GM23338 (cell line): ENCODE measurements around the gene ICOS. TPM values are rescaled to one million over a fixed set of nuclear protein-coding genes. Genes with fewer than 3 reads are reported as not detected.
"Not testable (repeated sequence)": the region's sequence is repeated elsewhere in the genome, so short reads cannot be mapped to it uniquely, and the experiment has no call there.

Source experiments
- ATAC-seq: fragments of 200-7000 bp; cut with Tn5 transposase; 3 replicates; pipeline ENCODE4 v1.9.1; 2020
- DNase-seq: peaks from one replicate; pipeline ENCODE4 v3.0.0-alpha.2; 2015; ENCODE audit warnings: low spot score
- H2AFZ ChIP-seq: fragments of 200-600 bp; sonication (generic); 2 replicates; pipeline ENCODE4 v1.8.0; 2016; ENCODE audit warnings: antibody characterized with exemption, mild to moderate bottlenecking, moderate library complexity
- H3F3A ChIP-seq: fragments of 200-600 bp; sonication (generic); replicated peaks from 2 replicates; pipeline ENCODE4 v1.8.0; 2017; ENCODE audit warnings: antibody characterized with exemption, mixed run types, low read depth
- H3K27ac ChIP-seq: fragments of 200-600 bp; sonication (generic); 2 replicates; pipeline ENCODE4 v1.6.1; 2016; ENCODE audit warnings: low read depth
- H3K27me3 ChIP-seq: fragments of 200-600 bp; sonication (generic); 2 replicates; pipeline ENCODE4 v1.8.0; 2016; ENCODE audit warnings: mild to moderate bottlenecking, mixed run types, moderate library complexity; ENCODE audit not compliant: insufficient read depth
- H3K36me3 ChIP-seq: fragments of 200-600 bp; sonication (generic); 2 replicates; pipeline ENCODE4 v1.8.0; 2016; ENCODE audit warnings: mild to moderate bottlenecking; ENCODE audit not compliant: insufficient read depth
- H3K4me1 ChIP-seq: fragments of 200-600 bp; sonication (generic); 2 replicates; pipeline ENCODE4 v1.8.0; 2016; ENCODE audit warnings: mild to moderate bottlenecking, moderate library complexity; ENCODE audit not compliant: insufficient read depth
- H3K4me2 ChIP-seq: fragments of 200-600 bp; sonication (generic); 2 replicates; pipeline ENCODE4 v1.7.1; 2017; ENCODE audit warnings: mixed run types
- H3K4me3 ChIP-seq: fragments of 200-600 bp; sonication (generic); 2 replicates; pipeline ENCODE4 v1.6.1; 2016; ENCODE audit warnings: mixed run types
- H3K79me2 ChIP-seq: fragments of 200-600 bp; sonication (generic); replicated peaks from 2 replicates; pipeline ENCODE4 v1.8.0; 2017; ENCODE audit warnings: mild to moderate bottlenecking; ENCODE audit not compliant: insufficient read depth
- H3K9me2 ChIP-seq: fragments of 200-600 bp; sonication (generic); 2 replicates; pipeline ENCODE4 v1.8.0; 2017; ENCODE audit not compliant: insufficient read depth
- H4K20me1 ChIP-seq: fragments of 200-600 bp; sonication (generic); replicated peaks from 2 replicates; pipeline ENCODE4 v1.8.0; 2017; ENCODE audit warnings: mild to moderate bottlenecking; ENCODE audit not compliant: insufficient read depth
- H3K27ac Mint-ChIP-seq: 2 replicates; pipeline ENCODE4 v1.8.0; 2020; ENCODE audit warnings: inconsistent platforms, mild to moderate bottlenecking, moderate library complexity, mixed read lengths
- H3K27me3 Mint-ChIP-seq: 3 replicates; pipeline ENCODE4 v1.8.0; 2022; ENCODE audit warnings: low read depth, mild to moderate bottlenecking, moderate library complexity, mixed read lengths, inconsistent platforms; ENCODE audit not compliant: insufficient read depth, poor library complexity
- H3K36me3 Mint-ChIP-seq: 3 replicates; pipeline ENCODE4 v1.8.0; 2021; ENCODE audit warnings: low read depth, mild to moderate bottlenecking, inconsistent platforms, moderate library complexity, mixed read lengths
- H3K4me1 Mint-ChIP-seq: 3 replicates; pipeline ENCODE4 v1.8.0; 2020; ENCODE audit warnings: mild to moderate bottlenecking, inconsistent platforms, mixed read lengths
- H3K4me3 Mint-ChIP-seq: 3 replicates; pipeline ENCODE4 v1.8.0; 2021; ENCODE audit warnings: moderate library complexity, mild to moderate bottlenecking, inconsistent platforms, mixed read lengths
- H3K9me3 Mint-ChIP-seq: 3 replicates; pipeline ENCODE4 v1.8.0; 2020; ENCODE audit warnings: moderate library complexity, mild to moderate bottlenecking, inconsistent platforms, mixed read lengths
- CREB1 ChIP-seq: fragments of 250-450 bp; sonication (Bioruptor Pico); IDR thresholded peaks from 2 replicates; pipeline ENCODE4 v1.5.0; 2020; ENCODE audit warnings: low read depth, mild to moderate bottlenecking, moderate library complexity
- ZNF114 ChIP-seq: fragments of 250-450 bp; sonication (Bioruptor Pico); IDR thresholded peaks from 2 replicates; pipeline ENCODE4 v1.5.0; 2020; ENCODE audit warnings: mild to moderate bottlenecking, moderate library complexity
- polyA plus RNA-seq: library from polyadenylated mRNA; unstranded; fragments of >200 nt; fragmentation: Nextera tagmentation; extraction: Ambion mirVana; gene quantifications from 2 replicates; pipeline ENCODE4 v1.2.1, GENCODE V29; 2016
- total RNA-seq: library from RNA; depleted of rRNA; stranded (reverse); fragments of >200 nt; shearing (Covaris generic); gene quantifications from 2 replicates; pipeline ENCODE4 v1.2.3, GENCODE V29; 2014
- TF ChIP-seq, protein P1 (sequence below): fragments of 250-450 bp; sonication (Bioruptor Pico); IDR thresholded peaks from 2 replicates; pipeline ENCODE4 v1.5.0; 2020; ENCODE audit warnings: mild to moderate bottlenecking, moderate library complexity
- TF ChIP-seq, protein P2 (sequence below): IDR thresholded peaks from 2 replicates; pipeline ENCODE4 v1.6.1; 2016; ENCODE audit warnings: antibody characterized with exemption
- TF ChIP-seq, protein P3 (sequence below), 2 experiments: fragments of 200-600 bp in 1 of 2; sonication (generic) in 1 of 2; conservative IDR thresholded peaks; 2 replicates each; pipeline versions ENCODE4 v1.5.1 to v1.6.1; 2016 to 2017; ENCODE audit warnings: antibody characterized with exemption in 2 of 2, low read depth in 2 of 2, mild to moderate bottlenecking in 2 of 2, moderate library complexity in 1 of 2

ICOS gene
- total and polyA plus RNA-seq, 2 experiments from 2014 or later, result not detected

DNA sequence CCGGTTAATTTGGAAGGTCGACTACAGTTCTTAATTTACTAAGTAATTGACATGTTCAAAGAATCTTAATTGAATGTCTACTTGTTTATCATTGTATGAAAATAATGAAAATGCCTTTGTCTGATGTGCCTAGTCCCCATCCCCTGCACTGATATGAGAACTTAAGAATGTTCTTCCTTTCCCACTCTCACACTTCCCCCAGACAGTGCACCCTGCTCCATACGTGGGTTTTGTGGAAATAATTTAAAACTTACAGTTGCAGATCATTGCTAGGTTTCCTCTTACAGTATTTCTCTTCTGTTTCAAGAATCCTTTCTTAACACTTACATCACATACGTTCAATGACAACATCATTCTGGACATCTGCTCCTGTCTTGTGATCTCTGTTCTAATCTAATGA is 3.5 kb downstream of the ICOS start (continued):
- TF ChIP-seq, protein P1, sequence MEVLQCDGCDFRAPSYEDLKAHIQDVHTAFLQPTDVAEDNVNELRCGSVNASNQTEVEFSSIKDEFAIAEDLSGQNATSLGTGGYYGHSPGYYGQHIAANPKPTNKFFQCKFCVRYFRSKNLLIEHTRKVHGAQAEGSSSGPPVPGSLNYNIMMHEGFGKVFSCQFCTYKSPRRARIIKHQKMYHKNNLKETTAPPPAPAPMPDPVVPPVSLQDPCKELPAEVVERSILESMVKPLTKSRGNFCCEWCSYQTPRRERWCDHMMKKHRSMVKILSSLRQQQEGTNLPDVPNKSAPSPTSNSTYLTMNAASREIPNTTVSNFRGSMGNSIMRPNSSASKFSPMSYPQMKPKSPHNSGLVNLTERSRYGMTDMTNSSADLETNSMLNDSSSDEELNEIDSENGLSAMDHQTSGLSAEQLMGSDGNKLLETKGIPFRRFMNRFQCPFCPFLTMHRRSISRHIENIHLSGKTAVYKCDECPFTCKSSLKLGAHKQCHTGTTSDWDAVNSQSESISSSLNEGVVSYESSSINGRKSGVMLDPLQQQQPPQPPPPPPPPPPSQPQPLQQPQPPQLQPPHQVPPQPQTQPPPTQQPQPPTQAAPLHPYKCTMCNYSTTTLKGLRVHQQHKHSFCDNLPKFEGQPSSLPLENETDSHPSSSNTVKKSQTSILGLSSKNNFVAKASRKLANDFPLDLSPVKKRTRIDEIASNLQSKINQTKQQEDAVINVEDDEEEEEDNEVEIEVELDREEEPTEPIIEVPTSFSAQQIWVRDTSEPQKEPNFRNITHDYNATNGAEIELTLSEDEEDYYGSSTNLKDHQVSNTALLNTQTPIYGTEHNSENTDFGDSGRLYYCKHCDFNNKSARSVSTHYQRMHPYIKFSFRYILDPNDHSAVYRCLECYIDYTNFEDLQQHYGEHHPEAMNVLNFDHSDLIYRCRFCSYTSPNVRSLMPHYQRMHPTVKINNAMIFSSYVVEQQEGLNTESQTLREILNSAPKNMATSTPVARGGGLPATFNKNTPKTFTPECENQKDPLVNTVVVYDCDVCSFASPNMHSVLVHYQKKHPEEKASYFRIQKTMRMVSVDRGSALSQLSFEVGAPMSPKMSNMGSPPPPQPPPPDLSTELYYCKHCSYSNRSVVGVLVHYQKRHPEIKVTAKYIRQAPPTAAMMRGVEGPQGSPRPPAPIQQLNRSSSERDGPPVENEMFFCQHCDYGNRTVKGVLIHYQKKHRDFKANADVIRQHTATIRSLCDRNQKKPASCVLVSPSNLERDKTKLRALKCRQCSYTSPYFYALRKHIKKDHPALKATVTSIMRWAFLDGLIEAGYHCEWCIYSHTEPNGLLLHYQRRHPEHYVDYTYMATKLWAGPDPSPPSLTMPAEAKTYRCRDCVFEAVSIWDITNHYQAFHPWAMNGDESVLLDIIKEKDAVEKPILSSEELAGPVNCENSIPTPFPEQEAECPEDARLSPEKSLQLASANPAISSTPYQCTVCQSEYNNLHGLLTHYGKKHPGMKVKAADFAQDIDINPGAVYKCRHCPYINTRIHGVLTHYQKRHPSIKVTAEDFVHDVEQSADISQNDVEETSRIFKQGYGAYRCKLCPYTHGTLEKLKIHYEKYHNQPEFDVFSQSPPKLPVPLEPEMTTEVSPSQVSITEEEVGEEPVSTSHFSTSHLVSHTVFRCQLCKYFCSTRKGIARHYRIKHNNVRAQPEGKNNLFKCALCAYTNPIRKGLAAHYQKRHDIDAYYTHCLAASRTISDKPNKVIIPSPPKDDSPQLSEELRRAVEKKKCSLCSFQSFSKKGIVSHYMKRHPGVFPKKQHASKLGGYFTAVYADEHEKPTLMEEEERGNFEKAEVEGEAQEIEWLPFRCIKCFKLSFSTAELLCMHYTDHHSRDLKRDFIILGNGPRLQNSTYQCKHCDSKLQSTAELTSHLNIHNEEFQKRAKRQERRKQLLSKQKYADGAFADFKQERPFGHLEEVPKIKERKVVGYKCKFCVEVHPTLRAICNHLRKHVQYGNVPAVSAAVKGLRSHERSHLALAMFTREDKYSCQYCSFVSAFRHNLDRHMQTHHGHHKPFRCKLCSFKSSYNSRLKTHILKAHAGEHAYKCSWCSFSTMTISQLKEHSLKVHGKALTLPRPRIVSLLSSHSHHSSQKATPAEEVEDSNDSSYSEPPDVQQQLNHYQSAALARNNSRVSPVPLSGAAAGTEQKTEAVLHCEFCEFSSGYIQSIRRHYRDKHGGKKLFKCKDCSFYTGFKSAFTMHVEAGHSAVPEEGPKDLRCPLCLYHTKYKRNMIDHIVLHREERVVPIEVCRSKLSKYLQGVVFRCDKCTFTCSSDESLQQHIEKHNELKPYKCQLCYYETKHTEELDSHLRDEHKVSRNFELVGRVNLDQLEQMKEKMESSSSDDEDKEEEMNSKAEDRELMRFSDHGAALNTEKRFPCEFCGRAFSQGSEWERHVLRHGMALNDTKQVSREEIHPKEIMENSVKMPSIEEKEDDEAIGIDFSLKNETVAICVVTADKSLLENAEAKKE (CRISPR knock-in tag), result no peak
- TF ChIP-seq, protein P2, sequence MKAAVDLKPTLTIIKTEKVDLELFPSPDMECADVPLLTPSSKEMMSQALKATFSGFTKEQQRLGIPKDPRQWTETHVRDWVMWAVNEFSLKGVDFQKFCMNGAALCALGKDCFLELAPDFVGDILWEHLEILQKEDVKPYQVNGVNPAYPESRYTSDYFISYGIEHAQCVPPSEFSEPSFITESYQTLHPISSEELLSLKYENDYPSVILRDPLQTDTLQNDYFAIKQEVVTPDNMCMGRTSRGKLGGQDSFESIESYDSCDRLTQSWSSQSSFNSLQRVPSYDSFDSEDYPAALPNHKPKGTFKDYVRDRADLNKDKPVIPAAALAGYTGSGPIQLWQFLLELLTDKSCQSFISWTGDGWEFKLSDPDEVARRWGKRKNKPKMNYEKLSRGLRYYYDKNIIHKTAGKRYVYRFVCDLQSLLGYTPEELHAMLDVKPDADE, result no peak
- TF ChIP-seq ZNF114 (no peak), CREB1 (CRISPR knock-in tag) (no peak)

DNA sequence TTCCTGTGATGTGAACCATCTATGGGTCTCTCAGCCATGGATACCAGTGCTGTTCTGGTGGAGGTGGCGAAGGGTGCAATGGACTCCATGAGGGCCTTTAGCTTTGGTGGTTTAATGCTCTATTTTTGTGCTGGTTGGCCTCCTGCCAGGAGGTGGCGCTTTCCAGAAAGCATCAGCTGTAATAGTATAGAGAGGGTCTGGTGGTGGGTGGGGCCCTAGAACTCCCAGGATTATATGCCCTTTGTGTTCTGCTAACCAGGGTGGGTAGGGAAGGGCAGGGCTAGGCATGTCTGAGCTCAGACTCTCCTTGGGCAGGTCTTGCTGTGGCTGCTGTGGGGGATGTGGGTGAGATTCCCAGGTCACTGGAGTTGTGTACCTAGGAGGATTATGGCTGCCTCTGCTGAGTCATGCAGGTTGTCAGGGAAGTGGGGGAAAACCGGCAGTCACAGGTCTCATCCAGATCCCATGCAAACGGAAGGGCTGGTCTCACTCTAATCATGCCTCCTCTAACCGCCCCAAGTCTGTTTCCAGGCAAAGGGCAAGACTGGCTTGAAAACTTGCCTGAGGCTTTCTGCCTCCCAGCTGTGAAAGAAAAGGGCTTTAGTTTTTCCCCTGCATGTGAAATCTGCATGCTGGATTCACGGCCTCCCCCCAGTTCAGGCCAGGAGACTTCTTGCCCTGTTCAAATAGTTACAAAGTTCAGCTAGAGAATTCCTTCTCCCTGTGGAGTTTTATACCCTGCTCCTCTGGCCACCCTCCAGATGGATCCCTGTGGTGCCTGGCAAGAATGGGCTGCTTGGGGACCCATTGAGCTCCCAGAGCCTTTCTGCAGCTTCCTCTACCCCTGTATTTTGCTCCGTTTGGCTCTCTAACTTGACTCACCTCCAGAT is 7.2 kb downstream of the ICOS start:
- H3K4me3 ChIP-seq, result not testable (repeated sequence)

More for the DNA sequence above, 7.2 kb downstream of the ICOS start:
- not testable (repeated sequence) for H3K36me3 Mint-ChIP-seq, H3K9me2 ChIP-seq, H4K20me1 ChIP-seq, H3K27me3 Mint-ChIP-seq, H3K9me3 Mint-ChIP-seq, H3K4me2 ChIP-seq, H3K4me1 Mint-ChIP-seq, H3K4me1 ChIP-seq, ATAC-seq, H3K36me3 ChIP-seq, H3K27me3 ChIP-seq, H3F3A ChIP-seq, H3K4me3 Mint-ChIP-seq, H3K27ac ChIP-seq, H3K79me2 ChIP-seq
- peak; percentile 23 for DNase-seq
- peak overlapping the region; percentile 7; the same call in 1 of the 2 replicates for H3K27ac Mint-ChIP-seq
- TF ChIP-seq, protein P3, sequence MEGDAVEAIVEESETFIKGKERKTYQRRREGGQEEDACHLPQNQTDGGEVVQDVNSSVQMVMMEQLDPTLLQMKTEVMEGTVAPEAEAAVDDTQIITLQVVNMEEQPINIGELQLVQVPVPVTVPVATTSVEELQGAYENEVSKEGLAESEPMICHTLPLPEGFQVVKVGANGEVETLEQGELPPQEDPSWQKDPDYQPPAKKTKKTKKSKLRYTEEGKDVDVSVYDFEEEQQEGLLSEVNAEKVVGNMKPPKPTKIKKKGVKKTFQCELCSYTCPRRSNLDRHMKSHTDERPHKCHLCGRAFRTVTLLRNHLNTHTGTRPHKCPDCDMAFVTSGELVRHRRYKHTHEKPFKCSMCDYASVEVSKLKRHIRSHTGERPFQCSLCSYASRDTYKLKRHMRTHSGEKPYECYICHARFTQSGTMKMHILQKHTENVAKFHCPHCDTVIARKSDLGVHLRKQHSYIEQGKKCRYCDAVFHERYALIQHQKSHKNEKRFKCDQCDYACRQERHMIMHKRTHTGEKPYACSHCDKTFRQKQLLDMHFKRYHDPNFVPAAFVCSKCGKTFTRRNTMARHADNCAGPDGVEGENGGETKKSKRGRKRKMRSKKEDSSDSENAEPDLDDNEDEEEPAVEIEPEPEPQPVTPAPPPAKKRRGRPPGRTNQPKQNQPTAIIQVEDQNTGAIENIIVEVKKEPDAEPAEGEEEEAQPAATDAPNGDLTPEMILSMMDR (conservative IDR thresholded peaks at IDR 0.05; ENCODE audit: low read depth in 2 of 2), result peak; percentile 39 to 43
- H2AFZ ChIP-seq, result 0 out of 2 replicates have a peak overlapping the region, but pooled peaks have one; percentile 24
